Endothelial cell of umbilical vein (primary cell): ENCODE results near the gene HIGD1C. TPM values are rescaled to one million over a fixed set of nuclear protein-coding genes. Genes with fewer than 3 reads are reported as not detected.
A peak's percentile ranks its signal among the peaks of the same experiment; 100 is the strongest.

Experiments used
- BruUV-seq: library from RNA; stranded (reverse); fragments of 400-500 nt; replicated peaks from 2 replicates; lab custom pipeline; 2021; lab: Mats Ljungman, UMichigan
- CTCF ChIA-PET: fragments of 300-600, 350-600 bp; sonication (Branson Sonifier 250); formaldehyde crosslinking; loops from one replicate; lab custom pipeline; 2021; ENCODE audit warnings: antibody characterized with exemption, inconsistent platforms; lab: Charles Lee
- POLR2A ChIA-PET: fragments of 300-600, 350-600 bp; sonication (Branson Sonifier 250); formaldehyde crosslinking; loops from one replicate; lab custom pipeline; 2021; ENCODE audit warnings: antibody characterized with exemption, inconsistent platforms; lab: Charles Lee
- DNase-seq: peaks from one replicate; pipeline ENCODE4 v3.0.0-alpha.2; 2011; ENCODE audit warnings: low read depth, low spot score
- FAIRE-seq: peaks from 2 replicates; lab custom pipeline; 2011; peaks lifted over from hg19 to GRCh38; lab: Jason Lieb, UNC
- H2AFZ ChIP-seq: 2 replicates; pipeline ENCODE4 v1.6.0; 2012; ENCODE audit warnings: low read depth, low read length, control low read depth, inconsistent platforms
- H3K27ac ChIP-seq: 2 replicates; pipeline ENCODE4 v1.5.1; 2011; ENCODE audit warnings: low read depth, mild to moderate bottlenecking, control low read depth, low read length, moderate library complexity; ENCODE audit not compliant: insufficient read depth
- H3K27me3 ChIP-seq, 2 experiments: 2 replicates each; pipeline versions ENCODE4 v1.6.0 to v1.6.1; 2011; ENCODE audit warnings: low read length in 2 of 2, mixed read lengths in 1 of 2; ENCODE audit not compliant: control insufficient read depth in 2 of 2, insufficient read depth in 2 of 2
- H3K36me3 ChIP-seq, 2 experiments: 2 replicates in 1 of 2; 3 replicates in 1 of 2; pipeline ENCODE4 v1.5.1; 2011; ENCODE audit warnings: low read length in 2 of 2, mild to moderate bottlenecking in 1 of 2, moderate library complexity in 1 of 2; ENCODE audit not compliant: control insufficient read depth in 2 of 2, insufficient read depth in 2 of 2; ENCODE audit errors: extremely low read depth in 1 of 2
- H3K4me1 ChIP-seq: 3 replicates; pipeline ENCODE4 v1.5.1; 2011; ENCODE audit warnings: mild to moderate bottlenecking, low read length; ENCODE audit not compliant: control insufficient read depth, insufficient read depth; ENCODE audit errors: extremely low read depth
- H3K4me2 ChIP-seq: 2 replicates; pipeline ENCODE4 v1.6.1; 2011; ENCODE audit warnings: low read length, control low read depth, mixed read lengths; ENCODE audit not compliant: insufficient read depth
- H3K4me3 ChIP-seq, 3 experiments: fragments of 200-600 bp in 1 of 3; sonication (generic), shearing (Covaris generic) in 1 of 3; replicated peaks in 1 of 3; 2 replicates each; pipeline ENCODE4 v1.5.1; 2011 to 2016; ENCODE audit warnings: control low read depth in 3 of 3, low read length in 3 of 3, mild to moderate bottlenecking in 2 of 3, inconsistent platforms in 1 of 3, low read depth in 1 of 3, moderate library complexity in 1 of 3; ENCODE audit not compliant: insufficient read depth in 1 of 3
- H3K79me2 ChIP-seq: 2 replicates; pipeline ENCODE4 v1.6.0; 2012; ENCODE audit warnings: low read length, inconsistent platforms; ENCODE audit not compliant: control insufficient read depth, insufficient read depth
- H3K9ac ChIP-seq: replicated peaks from 2 replicates; pipeline ENCODE3; 2011; ENCODE audit warnings: low read length, control low read depth; ENCODE audit not compliant: insufficient read depth; ENCODE audit errors: extremely low read depth
- H3K9me1 ChIP-seq: replicated peaks from 3 replicates; pipeline ENCODE4 v1.6.0; 2011; ENCODE audit warnings: mild to moderate bottlenecking, low read length; ENCODE audit not compliant: control insufficient read depth, insufficient read depth; ENCODE audit errors: extremely low read depth
- H3K9me3 ChIP-seq: replicated peaks from 2 replicates; pipeline ENCODE4 v1.5.1; 2012; ENCODE audit warnings: low read length, inconsistent platforms; ENCODE audit not compliant: control insufficient read depth, insufficient read depth
- H4K20me1 ChIP-seq: replicated peaks from 2 replicates; pipeline ENCODE3; 2011; ENCODE audit warnings: mild to moderate bottlenecking, low read length; ENCODE audit not compliant: control insufficient read depth, insufficient read depth; ENCODE audit errors: extremely low read depth
- EZH2 ChIP-seq: IDR thresholded peaks from 2 replicates; pipeline ENCODE4 v1.6.1; 2012; ENCODE audit warnings: borderline replicate concordance, low read depth, mild to moderate bottlenecking, moderate library complexity, low read length, inconsistent platforms; ENCODE audit not compliant: severe bottlenecking
- FOS ChIP-seq: IDR thresholded peaks from 2 replicates; pipeline ENCODE4 v1.6.1; 2011; ENCODE audit warnings: mild to moderate bottlenecking, low read length, moderate library complexity, borderline replicate concordance; ENCODE audit not compliant: insufficient read depth
- GATA2 ChIP-seq: IDR thresholded peaks from 2 replicates; pipeline ENCODE4 v1.7.0; 2011; ENCODE audit warnings: low read depth, mild to moderate bottlenecking, moderate library complexity, mixed read lengths, low read length; ENCODE audit not compliant: insufficient read length, insufficient read depth
- JUN ChIP-seq: IDR thresholded peaks from 2 replicates; pipeline ENCODE4 v1.6.1; 2011; ENCODE audit warnings: borderline replicate concordance, low read depth; ENCODE audit not compliant: insufficient read length, insufficient read depth
- MYC ChIP-seq: IDR thresholded peaks from one replicate; pipeline ENCODE4 v1.6.1; 2011; ENCODE audit warnings: mild to moderate bottlenecking, low read depth, low read length
- POLR2A ChIP-seq: IDR thresholded peaks from 2 replicates; pipeline ENCODE4 v1.6.1; 2012; ENCODE audit warnings: low read depth, mild to moderate bottlenecking, control low read depth, low read length
- POLR2AphosphoS5 ChIP-seq: IDR thresholded peaks from 2 replicates; pipeline ENCODE4 v1.6.1; 2012; ENCODE audit warnings: low read depth, mild to moderate bottlenecking, control low read depth, low read length, moderate library complexity; ENCODE audit not compliant: insufficient read depth
- dilution Hi-C: fragments of 300-500 bp; cut with MboI; formaldehyde crosslinking; loops from one replicate; pipeline ENCODE4 v1.15.0; 2019; ENCODE audit warnings: low sequenced_read_pairs; ENCODE audit not compliant: extremely low pct_ligation_motif_present
- intact Hi-C: fragments of 100-400 bp; cut with micrococcal nuclease; formaldehyde crosslinking; loops from one replicate; pipeline ENCODE4 v1.10.0; 2022
- polyA plus RNA-seq, 4 experiments: library from polyadenylated mRNA; depleted of rRNA in 3 of 4; stranded (reverse) in 3 of 4; unstranded in 1 of 4; fragments of >200 nt; gene quantifications; 2 replicates each; pipeline versions ENCODE4 v1.2.1 to v1.2.3, GENCODE V29; 2011 to 2012; ENCODE audit warnings: missing spikeins in 1 of 4
- total RNA-seq: library from RNA; stranded (reverse); gene quantifications from 2 replicates; pipeline ENCODE4 v1.2.3, GENCODE V29; 2021
- TF ChIP-seq, protein P1 (sequence below): IDR thresholded peaks from 2 replicates; pipeline ENCODE4 v1.6.1; 2011; ENCODE audit not compliant: insufficient read depth, insufficient read length
- TF ChIP-seq, protein P2 (sequence below), 2 donors: IDR thresholded peaks; 1 replicate in 1 of 2; 2 replicates in 1 of 2; pipeline ENCODE4 v1.5.1; 2011; ENCODE audit warnings: low read length in 2 of 2, mild to moderate bottlenecking in 2 of 2, moderate library complexity in 2 of 2, control low read depth in 1 of 2, inconsistent platforms in 1 of 2, low read depth in 1 of 2; ENCODE audit not compliant: insufficient read depth in 1 of 2; ENCODE audit errors: extremely low read depth in 1 of 2

HIGD1C gene
- total and polyA plus RNA-seq, 2 donors (not counting 3 experiments of a cell fraction or from before 2014, with no cell fraction given): not detected

DNA sequence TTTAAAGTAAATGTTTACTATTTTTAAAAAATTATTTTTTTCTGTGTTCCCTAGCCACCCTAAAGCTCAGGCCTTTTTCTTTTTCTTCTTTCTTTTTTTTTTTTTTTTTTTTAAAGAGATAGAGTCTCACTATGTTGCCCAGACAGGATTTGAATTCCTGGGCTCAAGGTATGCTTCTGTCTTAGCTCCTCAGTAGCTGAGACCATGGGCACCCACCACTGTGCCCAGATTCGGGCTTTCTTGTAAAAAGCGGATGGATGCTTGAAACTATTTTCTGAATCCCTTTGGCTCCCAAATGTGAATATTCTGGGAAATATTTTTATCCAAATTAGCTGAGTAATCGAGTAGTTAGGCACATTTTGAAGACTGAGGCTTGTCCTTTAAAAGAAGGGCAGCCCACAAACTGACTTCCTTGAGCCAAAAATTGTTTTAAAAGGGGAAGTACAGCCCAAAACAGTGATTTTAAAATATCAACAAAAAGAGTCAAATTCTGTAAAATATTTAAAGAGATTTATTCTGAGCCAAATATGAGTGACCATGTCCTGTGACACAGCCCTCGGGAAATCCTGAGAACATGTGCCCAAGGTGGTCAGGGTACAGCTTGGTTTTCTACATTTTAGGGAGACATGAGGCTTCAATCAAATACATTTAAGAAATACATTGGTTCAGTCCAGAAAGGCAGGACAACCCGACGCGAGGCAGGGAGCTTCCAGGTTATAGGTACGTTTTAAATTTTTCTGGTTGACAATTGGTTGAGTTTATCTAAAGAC lies 28.8 kb upstream of the HIGD1C start:
- no peaks in the 10 kb centered on the region for H3K9me1 ChIP-seq
- intact Hi-C loops (loop anchor here (2.0 kb wide), 1 partner anchor 103 kb away; the partner anchor contains the start of gene SLC11A2), dilution Hi-C loops (no loop called here)
- H3K27ac ChIP-seq: peak overlapping the region; percentile 65
- no peaks in the 10 kb centered on the region for H3K36me3 ChIP-seq
- no peaks in the 10 kb centered on the region for H3K79me2 ChIP-seq
- H3K9me3 ChIP-seq: no peaks in the 10 kb centered on the region
- DNase-seq: peak; percentile 12
- peak; percentile 50 for FAIRE-seq
- H3K9ac ChIP-seq: no peak overlapping the region
- peak overlapping the region; percentile 94 for H3K4me2 ChIP-seq
- no peaks in the 10 kb centered on the region for H4K20me1 ChIP-seq
- TF ChIP-seq POLR2A: no peak
- TF ChIP-seq, protein P1, sequence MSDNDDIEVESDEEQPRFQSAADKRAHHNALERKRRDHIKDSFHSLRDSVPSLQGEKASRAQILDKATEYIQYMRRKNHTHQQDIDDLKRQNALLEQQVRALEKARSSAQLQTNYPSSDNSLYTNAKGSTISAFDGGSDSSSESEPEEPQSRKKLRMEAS: no peak
- no peak for TF ChIP-seq POLR2AphosphoS5
- TF ChIP-seq EZH2: no peak
- TF ChIP-seq GATA2: no peak
- TF ChIP-seq, protein P2, sequence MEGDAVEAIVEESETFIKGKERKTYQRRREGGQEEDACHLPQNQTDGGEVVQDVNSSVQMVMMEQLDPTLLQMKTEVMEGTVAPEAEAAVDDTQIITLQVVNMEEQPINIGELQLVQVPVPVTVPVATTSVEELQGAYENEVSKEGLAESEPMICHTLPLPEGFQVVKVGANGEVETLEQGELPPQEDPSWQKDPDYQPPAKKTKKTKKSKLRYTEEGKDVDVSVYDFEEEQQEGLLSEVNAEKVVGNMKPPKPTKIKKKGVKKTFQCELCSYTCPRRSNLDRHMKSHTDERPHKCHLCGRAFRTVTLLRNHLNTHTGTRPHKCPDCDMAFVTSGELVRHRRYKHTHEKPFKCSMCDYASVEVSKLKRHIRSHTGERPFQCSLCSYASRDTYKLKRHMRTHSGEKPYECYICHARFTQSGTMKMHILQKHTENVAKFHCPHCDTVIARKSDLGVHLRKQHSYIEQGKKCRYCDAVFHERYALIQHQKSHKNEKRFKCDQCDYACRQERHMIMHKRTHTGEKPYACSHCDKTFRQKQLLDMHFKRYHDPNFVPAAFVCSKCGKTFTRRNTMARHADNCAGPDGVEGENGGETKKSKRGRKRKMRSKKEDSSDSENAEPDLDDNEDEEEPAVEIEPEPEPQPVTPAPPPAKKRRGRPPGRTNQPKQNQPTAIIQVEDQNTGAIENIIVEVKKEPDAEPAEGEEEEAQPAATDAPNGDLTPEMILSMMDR (IDR thresholded peaks at IDR 0.05; ENCODE audit: extremely low read depth in 1 of 2, insufficient read depth in 1 of 2, low read depth in 1 of 2, low read length in 2 of 2): no peak
- TF ChIP-seq MYC: no peak
- no peak for TF ChIP-seq FOS
- no peak for TF ChIP-seq JUN
- BruUV-seq: no TSS peak
- peak overlapping the region; percentile 96 for H2AFZ ChIP-seq
- CTCF ChIA-PET: interaction anchor here (0.8 to 3.6 kb wide), 5 partner anchors 62 to 159 kb away, joined by 3 to 17 read pairs (median 3); no protein-coding TSS in a partner anchor
- POLR2A ChIA-PET: no interaction called here
- H3K4me3 ChIP-seq: no peak overlapping the region
- H3K4me1 ChIP-seq: peaks cover 24% of the 10 kb centered on the region
- no peaks in the 10 kb centered on the region for H3K27me3 ChIP-seq
